SK-MEL-5 (cell line): ENCODE results near the gene TTC28. TPM values are rescaled to one million over a fixed set of nuclear protein-coding genes. Genes with fewer than 3 reads are reported as not detected.
"Not testable (repeated sequence)": the region's sequence is repeated elsewhere in the genome, so short reads cannot be mapped to it uniquely, and the experiment has no call there.

Experiments used
- DNase-seq: peaks from one replicate; pipeline ENCODE4 v3.0.0-alpha.2; 2016; ENCODE audit warnings: low read depth, low spot score
- in situ Hi-C: cut with HindIII; loops from 2 replicates; pipeline ENCODE4 v1.10.0; 2016; ENCODE audit warnings: low sequenced_read_pairs, high pct_unique_total_duplicates, low pct_unique_long_range_greater_than_20kb
- total RNA-seq: library from RNA; depleted of rRNA; stranded (reverse); fragments of >200 nt; shearing (Covaris generic); gene quantifications from 2 replicates; pipeline ENCODE4 v1.2.3, GENCODE V29; 2014

The TTC28 gene
- total RNA-seq, 1 experiment from 2014 or later = 5.8 TPM

DNA sequence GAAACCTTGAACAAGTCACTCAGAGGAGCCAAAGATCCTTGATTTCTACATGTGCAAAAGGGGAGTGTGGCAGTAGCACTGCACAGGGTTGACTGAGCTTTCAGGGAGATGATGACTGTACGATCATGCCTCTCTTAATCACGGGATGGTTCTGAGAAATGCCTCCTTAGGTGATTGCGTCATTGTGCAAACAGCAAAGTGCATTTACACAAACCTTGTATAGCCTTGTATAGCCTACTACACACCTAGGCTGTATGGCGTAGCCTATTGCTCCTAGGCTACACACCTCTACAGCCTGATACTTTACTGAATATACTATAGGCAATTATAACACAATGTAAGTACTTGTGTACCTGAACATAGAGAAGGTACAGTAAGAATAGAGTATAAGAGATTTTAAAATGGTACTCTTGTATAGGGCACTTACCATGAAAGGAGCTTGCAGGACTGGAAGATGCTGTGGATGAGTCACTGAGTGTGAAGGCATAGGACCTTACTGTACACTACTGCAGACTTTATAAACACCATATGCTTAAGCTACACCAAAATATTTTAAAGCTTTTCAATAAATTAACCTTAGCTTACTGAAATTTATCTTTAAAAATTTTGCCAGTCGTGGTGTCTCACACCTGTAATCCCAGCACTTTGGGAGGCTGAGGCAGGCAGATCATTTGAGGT lies 1.3 kb upstream of the TTC28 start:
- peak; percentile 65 for DNase-seq
- in situ Hi-C loops = not testable (repeated sequence)

DNA sequence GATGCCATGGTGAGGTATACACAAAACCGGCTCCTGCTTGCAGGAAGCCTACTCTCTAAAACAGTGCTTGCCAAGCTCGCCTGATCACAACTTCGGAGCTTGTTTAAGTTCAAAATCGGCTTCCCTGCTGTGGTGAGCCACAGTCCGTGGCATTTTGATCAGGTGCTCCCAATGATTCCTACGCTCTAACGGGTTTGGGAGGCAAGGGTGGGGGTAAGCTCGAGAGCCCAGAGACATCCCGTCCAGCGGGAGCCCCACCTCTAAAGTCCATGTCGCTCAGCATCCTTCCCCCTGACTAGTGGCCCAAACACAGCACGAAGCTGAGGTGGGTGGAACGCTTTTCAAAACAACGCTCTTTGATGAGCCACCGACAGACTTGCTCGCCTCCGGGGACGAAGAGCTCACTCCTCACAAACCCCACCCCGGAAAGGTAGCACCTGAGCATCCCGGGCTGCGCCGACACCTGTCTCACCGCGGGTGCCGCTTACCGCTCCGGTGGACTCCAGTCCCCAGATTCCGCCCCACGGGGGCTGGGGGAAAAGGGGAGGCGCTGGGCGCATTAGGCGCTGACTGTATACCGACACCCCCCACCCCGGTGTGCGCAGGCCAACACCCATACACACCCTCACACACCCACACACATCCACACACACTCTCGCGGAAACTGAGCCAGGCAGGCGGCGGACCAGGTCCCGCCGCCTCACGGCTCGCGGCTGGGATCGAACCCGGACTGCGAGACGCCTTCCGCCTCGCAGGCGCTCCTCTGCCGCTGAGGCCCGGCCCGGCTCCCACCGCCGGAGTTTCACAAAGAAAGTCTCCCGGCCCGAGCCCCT lies 646 bp downstream of the TTC28 start:
- peak; percentile 14 for DNase-seq
- in situ Hi-C loops = not testable (repeated sequence)

GRCh38 chr22:28678170-28678569 lies 1.5 kb downstream of the TTC28 start:
- DNase-seq, in situ Hi-C loops: not testable (repeated sequence)

DNA sequence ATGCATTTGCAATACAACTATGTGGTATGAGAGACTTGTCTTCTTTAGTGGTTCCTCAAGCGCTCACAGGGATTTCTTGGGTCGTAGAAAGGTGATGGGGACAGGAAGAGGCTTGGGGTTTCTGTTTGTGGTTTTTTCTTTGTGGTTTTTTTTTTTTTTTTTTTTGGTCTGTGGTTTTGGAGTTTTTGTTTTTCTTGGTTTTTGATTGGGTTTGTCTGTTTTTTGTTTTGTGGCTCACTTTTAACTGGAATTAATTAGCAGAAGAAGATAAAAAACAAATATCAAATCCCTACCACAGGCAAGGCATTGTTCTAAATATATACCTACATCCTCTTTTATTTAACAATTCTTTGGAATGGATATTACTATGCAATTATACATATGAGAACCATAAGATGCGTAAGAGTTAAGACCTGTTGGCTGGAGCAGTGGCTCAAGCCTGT lies 5.5 kb downstream of the TTC28 start:
- no peak for DNase-seq
- in situ Hi-C loops = no loop called here

DNA sequence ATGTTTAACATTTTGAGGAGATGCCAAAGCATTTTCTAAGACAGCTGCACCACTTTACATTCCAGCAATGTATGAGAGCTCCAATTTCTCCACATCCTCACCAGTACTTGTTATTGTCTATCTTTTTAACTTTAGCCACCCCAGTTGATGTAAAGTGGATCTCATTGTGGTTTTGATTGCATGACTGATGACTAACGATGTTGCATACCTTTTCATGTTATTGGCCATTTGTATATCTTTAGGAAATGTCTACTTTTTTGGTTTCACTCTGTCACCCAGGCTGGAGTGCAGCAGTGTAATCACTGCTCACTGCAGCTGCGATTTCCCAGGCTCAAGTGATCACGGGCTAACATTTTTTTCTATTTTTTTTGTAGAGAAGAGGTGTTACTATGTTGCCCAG lies 8.9 kb downstream of the TTC28 start:
- no peak for DNase-seq

DNA sequence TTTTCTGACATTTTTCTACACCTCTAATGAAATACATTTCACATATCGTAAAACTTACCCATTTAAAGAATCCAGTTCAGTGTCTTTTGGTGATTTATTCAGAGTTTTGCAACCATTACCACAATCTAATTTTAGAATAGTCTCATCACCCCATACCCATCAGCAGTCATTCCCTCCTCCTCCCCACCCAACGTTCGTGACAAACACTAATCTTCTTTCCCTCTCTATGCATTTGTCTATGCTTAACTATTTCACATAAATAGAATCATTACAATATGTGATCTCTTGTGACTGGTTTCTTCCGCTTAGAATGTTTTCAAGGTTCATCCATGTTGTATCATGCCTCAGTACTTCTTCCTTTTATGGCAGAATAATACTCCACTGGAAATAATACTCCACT lies 9.5 kb downstream of the TTC28 start:
- DNase-seq = no peak
- in situ Hi-C loops = no loop called here

More for the DNA sequence above, 8.9 kb downstream of the TTC28 start:
- in situ Hi-C loops = no loop called here

DNA sequence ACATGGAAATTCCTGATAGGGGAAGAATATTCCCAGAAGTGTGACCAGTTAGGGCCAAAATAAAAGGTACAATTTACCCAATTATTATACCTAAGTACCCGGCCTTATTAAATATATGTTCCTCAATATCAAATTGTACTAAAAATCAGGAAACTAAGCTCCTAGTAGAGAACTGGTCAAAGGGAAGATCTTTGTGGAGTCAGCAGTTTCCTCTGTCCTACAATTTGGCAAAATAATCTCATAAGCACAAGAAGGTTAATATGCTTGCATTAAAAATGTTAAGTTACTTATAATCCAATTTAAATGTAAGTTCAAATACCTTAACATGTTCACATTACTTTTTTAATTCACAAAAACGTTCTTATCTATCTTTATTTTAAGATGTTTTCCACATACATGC lies 10.3 kb downstream of the TTC28 start:
- in situ Hi-C loops = no loop called here
- DNase-seq = no peak

- DNase-seq, in situ Hi-C loops: not testable (repeated sequence)
Measured at GRCh38 chr22:28663569-28663942, 16.1 kb downstream of the TTC28 start.

DNA sequence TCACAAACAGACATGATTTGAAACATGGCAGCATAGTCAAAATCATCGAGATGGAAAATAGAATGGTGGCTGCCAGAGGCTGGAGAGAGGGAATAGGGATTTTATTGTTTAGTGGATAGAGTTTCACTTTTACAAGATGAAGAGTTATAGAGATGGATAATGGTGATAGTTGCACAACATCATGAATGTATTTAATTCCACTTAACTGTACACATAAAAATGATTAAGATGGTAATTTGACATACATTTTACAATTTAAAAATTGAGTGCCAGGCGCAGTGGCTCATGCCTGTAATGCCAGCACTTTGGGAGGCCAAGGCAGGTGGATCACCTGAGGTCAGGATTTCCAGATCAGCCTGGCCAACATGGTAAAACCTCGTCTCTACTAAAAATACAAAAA lies 21.2 kb downstream of the TTC28 start:
- DNase-seq = no peak
- in situ Hi-C loops = no loop called here

DNA sequence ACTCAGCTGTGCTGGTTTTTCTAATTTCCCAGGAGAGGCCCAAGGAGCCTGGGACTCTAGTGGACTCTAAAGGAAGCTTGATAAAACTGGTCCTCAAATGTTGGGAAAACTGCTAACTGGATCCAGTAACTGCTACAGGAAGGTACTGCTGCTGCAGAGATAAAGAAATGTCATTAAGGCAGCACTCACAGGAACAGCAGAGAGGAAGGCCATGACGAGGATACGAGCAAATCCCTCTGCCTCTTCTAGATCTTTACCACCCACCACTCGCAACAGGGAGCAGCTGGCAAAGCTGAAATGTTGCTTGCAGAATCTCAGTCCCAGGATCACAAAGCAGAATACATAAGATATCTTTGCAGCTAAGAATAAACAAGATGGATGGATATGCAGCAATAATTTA lies 23.5 kb downstream of the TTC28 start:
- no peak for DNase-seq
- in situ Hi-C loops = no loop called here

DNA sequence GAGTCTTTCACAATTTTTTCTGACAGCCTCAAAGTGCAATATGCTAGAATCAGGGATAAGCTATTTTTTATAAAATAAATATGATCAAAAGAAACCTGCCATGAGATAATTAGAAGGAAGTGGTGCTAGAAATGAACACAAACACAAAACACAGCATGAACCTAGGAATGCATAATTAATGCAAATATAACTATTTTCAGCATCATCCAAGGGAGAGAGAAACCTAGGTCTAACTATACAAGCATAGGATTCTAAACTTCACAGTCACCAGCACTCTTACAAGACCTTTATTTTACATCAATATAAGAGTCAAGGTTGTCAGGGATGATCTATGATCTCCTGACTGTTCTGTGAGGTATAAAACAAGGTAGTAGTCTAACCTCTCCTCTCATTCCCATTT lies 29.2 kb downstream of the TTC28 start:
- DNase-seq = no peak
- in situ Hi-C loops = no loop called here

GRCh38 chr22:28648792-28649191 lies 30.8 kb downstream of the TTC28 start:
- DNase-seq = no peak
- in situ Hi-C loops = no loop called here

DNA sequence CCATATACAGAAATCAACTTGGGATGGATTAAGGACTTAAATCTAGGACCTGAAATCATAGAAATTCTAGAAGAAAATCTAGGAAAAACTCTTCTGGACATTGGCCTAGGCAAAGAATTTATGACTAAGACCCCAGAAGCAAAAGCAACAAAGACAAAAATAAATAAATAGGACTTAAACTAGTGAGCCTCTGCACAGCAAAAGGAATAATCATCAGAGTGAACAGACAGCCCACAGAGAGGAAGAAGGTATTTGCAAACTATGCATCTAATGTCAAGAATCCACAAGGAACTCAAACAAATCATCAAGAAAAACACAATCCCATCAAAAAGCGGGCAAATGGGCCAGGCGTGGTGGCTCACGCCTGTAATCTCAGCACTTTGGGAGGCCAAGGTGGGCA lies 32.4 kb downstream of the TTC28 start:
- in situ Hi-C loops = no loop called here
- DNase-seq = no peak

GRCh38 chr22:28639321-28639720 lies 40.3 kb downstream of the TTC28 start:
- in situ Hi-C loops = no loop called here

GRCh38 chr22:28637225-28637624 lies 42.4 kb downstream of the TTC28 start:
- in situ Hi-C loops = no loop called here
- no peak for DNase-seq

More at GRCh38 chr22:28639321-28639720, 40.3 kb downstream of the TTC28 start:
- DNase-seq = no peak

DNA sequence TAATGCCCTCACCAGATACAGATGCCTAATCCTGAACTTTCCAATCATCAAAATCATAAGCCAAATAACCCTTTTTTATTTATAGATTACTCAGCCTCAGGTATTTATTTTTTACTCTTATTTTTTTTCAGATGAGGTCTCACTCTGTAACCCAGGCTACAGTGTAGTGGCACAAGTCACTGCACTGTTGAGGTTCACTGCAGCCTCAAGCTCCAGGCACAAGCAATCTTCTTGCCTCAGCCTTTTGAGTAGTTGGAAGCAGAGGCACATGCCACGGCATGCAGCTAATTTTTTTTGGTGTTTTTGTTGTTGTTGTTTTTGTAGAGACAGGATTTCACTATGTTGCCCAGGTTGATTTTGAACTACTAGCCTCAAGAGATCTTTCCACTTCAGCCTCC lies 49.5 kb downstream of the TTC28 start:
- in situ Hi-C loops = no loop called here
- no peak for DNase-seq

GRCh38 chr22:28629420-28630176 lies 50.0 kb downstream of the TTC28 start:
- DNase-seq = peak; percentile 17
- in situ Hi-C loops = no loop called here

GRCh38 chr22:28628766-28629165 lies 50.9 kb downstream of the TTC28 start:
- no peak for DNase-seq
- in situ Hi-C loops = no loop called here
